Measurements from ENCODE around the gene HOXB2.

Gene HOXB2

DNA sequence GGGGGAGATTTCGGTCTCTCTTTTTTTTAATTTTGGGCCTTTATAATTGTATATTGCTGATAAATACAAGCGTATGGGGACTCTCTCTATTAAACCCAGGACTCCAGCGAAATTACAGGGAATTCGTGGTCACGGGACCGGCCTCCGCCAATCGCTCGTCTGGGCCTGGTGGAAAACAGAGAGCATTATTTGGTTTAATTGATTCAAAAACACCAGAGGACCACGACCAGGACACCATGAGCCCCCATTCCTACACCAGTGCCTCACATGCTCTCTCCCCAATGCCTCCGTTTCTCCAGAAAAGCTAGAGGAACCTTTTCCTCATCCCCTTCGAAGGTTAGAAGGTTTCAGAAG lies at the start of gene HOXB2:
Gene HOXB2, minus strand, starts transcription at position 88 of the 354 bp plus-strand sequence. CDS start 198 bp downstream, outside the sequence.
- no peak for DNase-seq

- peak; percentile 82 for DNase-seq
These were observed 49.1 kb upstream of the HOXB2 start for GRCh38 chr17:48593840-48594537.

DNA sequence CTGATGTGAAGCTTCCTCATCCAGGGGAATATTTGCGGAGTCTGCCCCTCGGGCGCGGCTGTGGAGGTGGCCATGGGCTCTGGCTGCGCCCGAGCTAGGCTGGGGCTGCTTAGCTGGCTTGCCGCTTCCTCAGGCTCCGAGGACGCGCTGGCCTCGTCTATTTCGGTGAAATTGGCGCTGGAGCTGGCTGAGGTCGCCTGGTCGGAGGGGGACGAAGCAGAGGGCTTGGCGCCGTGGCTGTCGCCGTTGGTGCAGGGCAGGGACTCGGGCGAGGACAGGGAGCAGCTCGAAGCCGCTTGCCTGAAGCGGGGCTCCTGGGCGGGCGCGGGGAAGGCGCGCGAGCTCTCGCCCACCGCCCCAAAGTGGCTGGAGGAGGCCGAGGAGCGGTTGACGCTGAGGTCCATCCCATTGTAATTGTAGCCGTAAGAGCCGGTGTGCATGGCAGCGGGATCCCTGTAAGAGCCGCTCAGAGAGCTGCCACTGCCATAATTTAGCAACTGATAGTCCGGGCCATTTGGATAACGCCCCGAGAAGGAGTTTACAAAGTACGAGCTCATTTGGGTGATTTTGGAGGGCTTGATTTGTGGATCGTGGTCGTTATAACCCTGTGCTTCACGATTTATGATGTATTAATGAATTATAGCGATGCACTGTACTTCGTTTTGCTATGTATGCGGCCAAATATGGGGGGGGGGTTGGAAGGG lies 48.4 kb upstream of the HOXB2 start, which contains the start of gene HOXB5:
Gene HOXB5, minus strand, starts transcription at position 654 of the 704 bp plus-strand sequence. Its CDS starts 97 bp downstream, at position 557.
- DNase-seq: no peak

DNA sequence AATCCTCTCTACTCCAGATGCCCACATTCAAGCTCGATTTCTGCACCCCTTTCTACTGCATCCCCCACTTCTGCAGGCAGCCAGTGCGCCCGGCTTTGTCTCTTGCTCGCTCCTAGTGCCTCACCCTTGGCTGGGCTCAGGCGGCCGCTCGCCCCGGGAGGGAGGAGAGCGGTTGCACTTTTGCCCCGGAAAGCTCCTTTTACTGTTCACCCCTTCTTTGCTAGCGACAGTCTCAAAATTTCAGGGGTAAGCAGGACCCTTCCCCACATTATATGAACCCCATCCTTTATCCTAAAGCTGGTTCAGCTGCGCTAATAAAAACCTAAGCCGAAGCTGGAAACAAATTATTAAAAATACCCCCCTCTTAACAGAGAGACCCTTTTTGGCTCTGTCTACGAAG lies 47.7 kb upstream of the HOXB2 start:
- no peak for DNase-seq

GRCh38 chr17:48592057-48592514 lies 47.2 kb upstream of the HOXB2 start:
- no peak for DNase-seq

DNA sequence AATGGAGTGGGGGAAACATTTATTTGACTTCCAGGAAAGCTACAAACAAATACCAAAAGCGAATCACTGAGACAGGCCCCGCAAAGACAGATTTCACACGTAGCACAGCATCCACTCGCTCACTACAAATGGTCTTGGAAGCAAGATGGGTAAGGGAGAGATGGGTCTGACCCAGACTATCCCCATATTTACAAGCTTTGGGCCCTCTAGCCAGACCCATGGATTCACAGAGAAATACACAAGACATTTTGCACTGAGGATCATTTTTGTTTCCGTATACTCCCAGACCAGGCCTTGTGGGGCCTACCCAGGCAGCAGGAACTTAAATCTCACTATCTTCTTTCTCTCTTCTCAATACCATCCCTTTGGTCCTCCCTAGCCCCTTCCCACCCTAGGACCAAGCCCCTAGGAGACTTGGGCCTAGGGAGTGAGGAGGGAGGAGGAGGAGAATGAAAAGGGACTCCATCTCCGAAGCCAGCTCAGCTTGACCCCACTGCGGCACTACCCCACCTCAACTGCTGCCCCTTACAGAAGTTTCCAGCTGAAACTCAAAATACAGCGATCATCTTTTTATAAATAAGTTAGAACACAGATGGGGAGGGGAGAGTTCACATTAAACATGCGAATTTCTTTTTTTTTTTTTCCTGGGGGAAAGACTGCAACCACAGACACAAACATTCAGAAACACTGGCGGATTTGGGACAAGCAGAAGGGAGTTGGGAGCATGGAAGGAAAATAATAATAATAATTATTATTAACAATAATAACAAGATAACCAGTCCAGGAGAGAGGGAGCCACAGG lies 46.5 kb upstream of the HOXB2 start:
- DNase-seq: no peak

GRCh38 chr17:48590607-48591161 lies 45.8 kb upstream of the HOXB2 start:
- no peak for DNase-seq

DNA sequence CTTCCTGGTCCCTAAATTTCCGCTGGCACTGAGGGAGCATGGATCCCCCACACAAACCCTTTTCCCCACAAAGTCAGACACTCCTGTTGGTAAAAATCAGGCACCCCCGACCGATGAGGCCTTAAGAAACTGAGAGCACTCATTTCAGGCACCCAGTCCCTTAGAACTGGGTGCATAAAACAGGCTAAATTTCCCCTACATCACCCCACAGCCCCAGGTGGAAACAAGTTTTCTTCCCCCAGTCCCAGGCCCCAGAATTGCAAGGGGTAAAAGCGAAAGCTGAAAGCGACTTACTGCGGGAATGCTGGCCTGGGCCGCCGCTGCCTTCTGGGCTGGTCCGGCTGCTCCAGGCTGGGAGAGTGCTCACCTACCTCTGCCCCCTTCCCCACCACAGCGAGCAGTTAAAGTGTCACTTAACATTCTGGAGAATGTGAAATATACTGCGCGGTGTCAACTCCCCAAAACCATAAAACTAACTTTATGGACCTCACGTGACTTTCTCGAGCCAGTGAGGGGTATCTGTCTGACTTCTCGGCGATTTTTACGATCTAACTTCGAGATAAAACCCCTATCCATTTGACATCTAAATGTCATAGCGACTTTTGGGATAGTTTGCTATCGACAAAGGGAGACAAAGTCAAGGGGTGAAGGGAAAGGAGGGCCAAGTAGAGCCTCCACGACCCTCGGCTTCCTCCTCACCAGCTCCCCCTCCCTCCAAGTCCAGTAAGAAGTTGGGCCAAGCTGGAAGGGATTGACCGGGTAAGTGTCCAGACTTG lies 45.1 kb upstream of the HOXB2 start, which contains the start of gene HOXB3:
Gene HOXB3, minus strand, starts transcription at position 411 of the 776 bp plus-strand sequence. CDS start 37,767 bp downstream, outside the sequence.
- no peak for DNase-seq

GRCh38 chr17:48589060-48589830 lies 44.3 kb upstream of the HOXB2 start:
- DNase-seq: no peak

DNA sequence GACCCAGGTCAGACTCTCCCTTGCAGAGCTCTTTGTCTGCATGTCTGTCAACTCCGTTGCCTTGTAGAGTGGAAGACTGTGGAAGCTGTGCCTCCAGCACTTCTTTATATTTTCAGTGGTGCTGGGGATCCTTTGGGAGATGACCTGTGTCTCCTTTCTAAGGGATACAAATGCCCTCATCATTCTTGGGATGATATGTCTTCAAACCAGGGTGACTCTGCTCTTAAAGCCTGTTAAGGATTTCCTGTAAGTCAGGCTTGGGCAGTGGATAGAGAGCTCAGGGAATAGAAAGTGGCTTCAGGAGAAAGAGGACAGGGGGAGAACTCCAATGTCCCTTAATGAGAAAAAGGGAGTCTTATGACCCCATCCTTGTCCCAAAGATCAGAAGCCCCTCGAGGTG lies 43.6 kb upstream of the HOXB2 start:
- no peak for DNase-seq

DNA sequence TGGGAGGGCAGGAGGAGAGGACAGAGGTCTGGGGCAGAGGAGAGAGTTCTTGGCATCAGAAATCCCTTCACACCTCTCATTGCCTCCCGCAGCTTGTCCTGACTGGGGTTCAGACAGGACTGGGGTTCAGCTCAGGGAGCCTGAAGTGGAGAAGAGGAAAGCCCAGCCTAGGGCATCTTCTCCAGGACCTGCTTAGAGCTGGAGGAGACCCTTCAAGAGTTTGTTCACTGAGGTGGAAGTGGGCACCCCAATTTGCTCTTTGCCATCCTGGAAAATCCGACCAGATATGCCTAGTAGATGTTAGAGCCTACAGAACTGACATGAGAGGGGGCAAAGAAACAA lies 43.1 kb upstream of the HOXB2 start:
- no peak for DNase-seq

DNA sequence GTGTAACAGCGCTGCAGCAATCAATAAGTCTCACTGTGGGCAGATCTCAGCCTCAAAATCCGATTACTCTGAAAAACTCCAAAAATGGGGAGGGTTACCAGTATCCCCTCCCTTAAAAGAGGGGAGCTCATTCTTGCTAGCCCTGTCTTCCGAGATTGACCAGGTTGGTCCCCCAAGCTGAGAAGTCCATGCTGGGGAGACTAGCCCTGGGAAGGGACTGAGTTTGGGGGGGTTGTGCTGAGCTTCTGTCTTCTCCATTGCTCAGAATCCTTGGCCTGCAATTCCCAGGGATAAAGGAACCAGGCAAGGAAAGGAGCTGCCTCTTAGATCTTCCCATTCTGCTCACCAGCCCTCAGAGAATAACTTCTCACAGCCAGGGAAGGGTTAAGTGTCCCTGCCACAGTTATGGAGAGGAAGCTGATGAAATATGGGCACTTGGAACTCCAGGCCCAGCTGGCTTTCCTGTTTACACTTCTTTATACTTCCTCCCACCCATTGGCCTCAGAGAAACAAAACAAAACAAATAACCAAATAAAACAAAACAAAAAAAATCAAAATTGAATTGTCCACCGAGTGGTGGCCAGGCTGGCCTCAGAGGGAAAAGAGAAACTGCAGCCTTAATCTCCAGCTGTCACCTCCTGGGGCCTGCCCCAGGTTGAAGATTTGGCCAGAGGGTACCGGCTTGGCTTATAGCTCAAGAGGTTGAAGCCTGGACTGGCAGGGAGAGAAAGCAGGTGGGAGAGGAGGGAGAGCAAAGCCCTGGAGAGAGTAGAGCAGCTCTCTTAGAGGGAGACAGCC lies 42.6 kb upstream of the HOXB2 start:
- DNase-seq: no peak

- no peak for DNase-seq
These were observed 41.7 kb upstream of the HOXB2 start for GRCh38 chr17:48586355-48587258.

DNA sequence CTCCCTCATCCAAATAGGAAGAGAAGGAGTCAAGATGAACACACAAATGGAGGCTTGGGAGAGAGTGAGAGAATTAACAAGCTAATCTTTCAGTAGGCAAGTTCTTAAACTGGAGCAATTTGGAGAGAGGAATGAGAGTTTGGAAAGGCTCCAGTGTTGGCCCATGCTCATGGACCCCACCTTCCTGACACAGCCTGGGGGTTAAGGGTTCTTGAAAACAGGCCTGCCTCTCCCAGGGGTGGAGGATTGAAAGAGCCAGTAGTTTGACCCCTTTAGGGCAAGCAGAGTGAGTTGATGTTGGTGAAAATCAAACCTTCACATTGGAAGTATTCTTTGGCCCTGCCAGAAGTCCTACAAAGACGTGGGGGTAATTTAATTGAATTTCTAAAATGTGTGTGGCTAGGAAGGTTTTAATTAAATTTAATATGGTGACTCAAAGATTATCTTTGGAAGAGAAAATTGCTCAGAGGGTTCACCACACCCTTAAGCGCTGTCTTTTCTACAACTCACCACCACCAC lies 39.4 kb upstream of the HOXB2 start:
- no peak for DNase-seq

DNA sequence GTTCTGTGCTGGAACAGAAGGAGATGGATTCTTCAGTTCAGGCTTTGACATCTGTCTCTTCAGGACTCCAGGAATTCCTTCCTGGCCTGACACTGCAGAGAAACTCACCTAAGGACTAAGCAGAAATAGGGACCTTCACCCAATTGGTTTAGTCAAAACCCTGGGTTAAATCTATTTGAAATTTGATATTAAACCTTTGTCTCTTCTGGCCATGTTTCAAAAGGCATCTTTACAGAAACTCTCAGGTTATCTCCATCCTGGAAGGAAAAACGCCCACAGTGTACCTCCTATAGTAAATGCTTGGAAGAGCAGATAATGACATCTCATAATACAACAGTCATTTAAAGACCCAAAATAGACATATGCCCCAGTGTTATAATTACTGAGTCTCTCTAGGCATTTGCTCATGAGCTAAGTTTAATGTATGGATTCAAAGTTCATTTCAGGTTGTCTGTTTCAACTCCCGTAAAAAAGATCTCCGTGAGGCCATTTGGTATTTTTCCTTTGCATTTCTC lies 38.9 kb upstream of the HOXB2 start:
- no peak for DNase-seq

- no peak for DNase-seq
These were observed 37.8 kb upstream of the HOXB2 start for GRCh38 chr17:48582750-48583069.

GRCh38 chr17:48579760-48580554 lies 35.0 kb upstream of the HOXB2 start:
- no peak for DNase-seq

- no peak for DNase-seq
These were observed 34.5 kb upstream of the HOXB2 start for GRCh38 chr17:48579471-48579759.
